NOMO-1 (cell line): ENCODE measurements around the gene FGF19.

Experiments used
- DNase-seq, 2 experiments: peaks; one replicate each; lab custom pipeline; 2025; ENCODE audit not compliant: unreplicated experiment in 2 of 2; lab: John Stamatoyannopoulos, UW

The FGF19 gene

DNA sequence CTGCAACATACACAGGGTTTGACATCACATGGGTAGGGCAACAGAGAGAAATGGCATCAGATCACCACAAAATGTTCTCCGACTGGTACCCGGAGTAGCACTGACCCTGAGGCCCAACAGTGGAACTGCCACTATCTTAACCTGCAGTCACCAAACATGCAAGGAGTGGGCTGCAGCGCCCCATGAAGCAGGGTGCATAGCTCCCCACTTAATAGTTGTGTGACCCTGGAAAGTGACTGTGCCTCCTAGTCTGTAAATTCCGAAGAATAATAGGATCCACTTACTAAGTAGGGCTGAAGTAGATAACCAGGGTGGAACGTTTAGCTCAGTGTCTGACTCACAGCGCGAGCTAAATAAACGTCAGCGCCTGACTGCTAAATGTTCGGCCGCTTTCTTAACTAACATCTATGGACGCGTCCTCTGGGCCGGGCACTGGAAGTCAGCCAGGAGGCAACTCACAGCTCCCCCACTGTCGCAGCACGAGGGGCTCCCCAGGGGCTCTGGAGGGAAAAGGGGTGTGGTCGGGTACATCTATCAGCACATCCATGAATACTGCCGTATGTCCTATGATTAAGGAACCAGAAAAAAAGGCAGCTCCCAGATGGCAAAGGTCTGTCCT lies 29.4 kb downstream of the FGF19 start:
- DNase-seq: peak in 1 of 2 experiments; percentile 22

DNA sequence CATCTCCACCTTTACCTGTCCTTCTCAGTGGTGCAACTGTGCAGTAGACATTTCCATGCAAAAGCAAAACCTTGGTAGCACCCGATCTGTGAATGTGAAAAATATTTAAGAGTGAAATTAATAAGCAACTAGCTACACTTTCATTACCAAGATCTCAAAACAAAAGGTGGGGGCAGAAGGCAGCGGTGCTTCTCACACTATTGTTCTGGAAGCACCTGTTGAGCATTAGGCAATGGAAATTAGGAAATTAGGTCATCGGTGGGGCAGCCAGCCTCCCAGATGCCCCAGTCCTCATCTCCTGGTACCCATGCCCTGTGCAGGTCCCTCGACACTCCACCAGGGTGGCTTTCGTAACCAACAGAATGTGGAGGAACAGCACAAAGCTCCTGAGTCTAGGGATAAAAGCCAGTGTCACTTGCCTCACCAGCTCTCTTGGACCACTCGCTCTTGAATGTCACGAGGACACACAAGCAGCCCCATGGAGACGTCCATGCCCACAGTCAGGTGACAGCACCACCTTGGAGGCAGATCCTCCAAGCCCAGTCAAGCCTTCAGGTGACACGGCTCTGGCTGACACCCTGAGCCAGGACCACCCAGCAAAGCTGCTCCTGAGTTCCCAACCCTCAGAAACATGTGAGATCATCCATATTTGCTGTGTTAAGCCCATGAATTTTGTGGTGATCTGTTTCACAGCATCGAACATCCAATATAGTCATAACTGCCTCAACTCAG lies 31.9 kb downstream of the FGF19 start:
- no peak for DNase-seq

DNA sequence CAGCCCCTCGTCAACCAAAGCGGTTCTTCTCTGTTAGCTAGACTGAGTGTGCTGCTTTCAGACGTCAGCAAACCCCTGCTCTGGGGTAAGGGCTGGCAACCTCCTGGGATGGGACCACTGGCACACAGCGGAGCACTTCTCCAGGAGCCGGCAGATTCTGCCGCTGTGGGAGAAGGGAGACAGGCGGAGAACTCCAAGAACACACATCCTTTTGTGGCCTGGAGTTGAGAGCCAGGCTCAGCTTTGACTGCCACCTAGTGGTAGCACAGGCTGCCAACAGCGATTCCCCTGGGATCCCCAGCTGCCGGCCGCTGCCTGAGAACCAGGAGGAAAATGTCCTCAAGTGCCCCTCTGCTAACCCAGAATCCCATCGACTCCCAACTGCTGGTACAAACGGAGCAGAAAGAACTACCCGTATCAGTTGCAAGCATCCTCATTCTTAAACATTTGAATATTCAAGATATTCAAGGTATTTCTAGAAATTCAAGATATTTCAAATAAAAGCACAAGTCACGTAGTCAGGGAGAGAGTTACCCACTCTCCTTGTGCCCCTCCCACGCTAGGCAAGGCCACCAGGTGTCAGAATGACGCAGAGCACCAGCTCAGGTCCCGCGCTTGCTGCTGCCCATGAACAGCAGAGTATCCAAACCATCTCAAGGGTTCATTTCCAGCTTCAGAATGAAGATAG lies 33.5 kb downstream of the FGF19 start:
- peak; percentile 12 to 30 for DNase-seq

DNA sequence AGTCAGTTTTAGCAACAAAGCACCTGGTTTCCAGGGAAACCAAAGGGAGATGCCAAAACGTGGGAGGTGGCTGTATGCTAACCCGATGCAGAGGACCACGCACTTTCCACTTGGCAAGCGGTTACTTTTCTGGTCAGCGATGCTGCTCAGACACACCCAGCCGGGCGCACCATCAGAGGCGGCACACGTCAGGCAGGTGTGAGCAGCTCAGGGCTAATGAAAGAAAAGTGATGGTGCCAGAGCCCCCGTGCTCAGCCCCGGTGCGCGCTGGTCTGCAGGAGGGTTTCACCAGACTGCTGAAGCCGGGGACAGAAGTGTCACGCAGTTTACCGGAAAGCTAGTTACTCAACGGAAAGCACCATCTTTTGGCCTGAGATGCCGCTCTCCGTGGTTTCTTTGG lies 34.3 kb downstream of the FGF19 start:
- DNase-seq: no peak

- DNase-seq: no peak
These were observed 35.9 kb downstream of the FGF19 start for GRCh38 chr11:69667619-69668604.

DNA sequence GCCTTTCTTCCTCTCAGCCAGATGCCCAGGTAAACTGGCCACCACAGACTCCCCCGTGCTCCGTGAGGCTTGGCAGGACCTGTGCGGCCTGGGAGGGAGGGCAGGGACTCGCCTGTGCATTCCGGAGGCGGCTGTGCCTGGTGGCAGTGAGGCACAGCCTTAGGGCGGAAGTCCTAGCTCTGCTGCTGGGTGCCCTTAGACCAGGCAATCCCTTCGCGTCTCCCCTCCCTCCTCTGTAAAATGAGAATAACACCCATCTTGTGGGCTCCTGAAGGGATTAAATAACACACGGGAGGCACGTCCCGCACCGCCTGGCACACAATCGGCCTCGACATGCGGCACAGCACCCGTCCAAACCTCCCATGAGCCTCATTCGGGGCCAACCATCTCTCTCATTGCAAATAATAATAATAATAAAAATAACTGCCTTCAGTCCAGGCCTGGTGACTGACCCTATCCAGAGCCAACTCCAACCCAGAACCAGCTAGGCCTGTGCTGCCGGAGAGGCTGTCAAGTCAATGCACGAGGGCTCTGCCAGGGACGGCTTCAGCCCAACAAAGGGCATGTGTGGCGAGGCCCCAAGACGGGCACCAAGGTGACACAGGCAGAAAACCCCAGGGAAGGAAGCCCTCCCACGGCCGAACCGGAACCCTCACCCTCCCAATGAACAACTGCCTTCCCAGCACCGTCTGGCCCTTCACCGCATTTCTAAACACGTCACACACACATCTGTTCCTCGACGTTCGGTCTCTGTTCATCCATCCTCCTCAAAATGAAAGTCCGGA lies 36.9 kb downstream of the FGF19 start:
- DNase-seq: no peak

GRCh38 chr11:69666261-69666660 lies 37.6 kb downstream of the FGF19 start:
- DNase-seq: no peak

GRCh38 chr11:69665669-69666068 lies 38.2 kb downstream of the FGF19 start:
- DNase-seq: no peak

DNA sequence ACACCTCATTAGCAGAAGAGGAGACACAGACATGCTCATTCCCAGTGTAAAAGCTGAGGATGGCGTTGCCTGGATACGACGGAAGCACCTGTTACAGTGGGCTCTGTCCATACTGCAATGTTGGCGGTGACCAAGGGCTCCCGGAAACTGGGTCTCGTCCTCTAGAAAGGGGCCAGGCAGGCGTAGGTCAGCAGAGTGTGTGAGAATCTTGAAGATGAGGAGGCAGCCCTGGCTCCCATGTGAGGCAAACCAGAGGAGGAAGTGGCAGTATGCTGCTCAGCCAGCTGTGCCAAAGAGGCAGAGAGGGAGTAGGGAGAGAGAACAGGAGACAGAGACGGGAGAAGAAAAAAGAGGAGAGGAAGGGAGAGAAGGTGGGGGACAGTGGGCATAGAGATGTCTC lies 38.9 kb downstream of the FGF19 start:
- no peak for DNase-seq

DNA sequence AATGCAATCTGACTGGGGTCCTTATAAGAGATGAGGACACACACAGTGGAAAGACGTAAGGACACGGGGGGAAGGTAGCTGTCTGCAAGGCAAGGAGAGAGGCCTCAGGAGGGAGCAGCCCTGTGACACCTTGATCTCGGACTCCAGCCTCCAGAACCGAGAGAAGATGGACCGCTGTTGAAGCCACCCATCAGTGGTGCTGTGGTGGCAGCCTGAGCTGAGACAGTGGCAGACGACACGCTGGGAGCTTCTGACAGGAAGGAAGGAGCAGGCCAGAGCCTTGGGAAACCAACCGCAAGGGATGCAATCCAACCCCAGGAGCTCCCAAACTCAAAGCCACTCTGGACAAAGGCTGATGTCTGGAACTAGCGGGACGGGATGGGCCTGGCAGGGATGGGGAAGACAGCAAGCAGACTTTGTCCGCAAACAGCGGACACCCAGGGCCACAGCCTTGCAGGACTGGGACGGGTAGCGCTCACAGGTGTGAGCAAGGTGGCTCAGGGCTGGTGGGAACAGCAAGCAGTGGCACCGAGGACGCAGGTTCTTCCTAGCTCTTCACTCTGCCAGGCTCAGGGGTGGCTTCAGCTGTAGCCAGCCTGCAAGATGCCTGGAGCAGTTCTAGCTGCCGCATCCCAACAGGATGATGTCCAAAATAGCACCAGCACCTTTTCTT lies 39.6 kb downstream of the FGF19 start:
- no peak for DNase-seq

DNA sequence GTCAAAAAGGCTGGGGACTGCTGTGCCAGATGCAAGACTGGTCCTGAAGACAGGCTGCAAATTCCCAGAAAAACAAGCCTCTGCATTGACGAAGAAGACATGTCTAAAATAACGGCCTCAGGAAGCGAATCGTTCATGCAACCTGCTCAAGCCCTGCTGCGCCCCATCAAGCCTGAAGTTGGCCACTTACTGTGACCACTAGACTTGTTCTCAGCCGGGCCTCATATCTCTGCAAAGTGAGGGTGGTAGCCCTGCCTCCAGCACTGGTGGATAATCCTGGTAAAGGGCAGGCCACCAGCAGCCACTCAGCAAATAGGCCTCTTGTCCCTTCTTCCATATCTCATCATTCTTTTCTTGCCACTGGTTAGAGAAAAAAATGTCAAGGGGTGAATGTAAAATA lies 40.5 kb downstream of the FGF19 start:
- no peak for DNase-seq

DNA sequence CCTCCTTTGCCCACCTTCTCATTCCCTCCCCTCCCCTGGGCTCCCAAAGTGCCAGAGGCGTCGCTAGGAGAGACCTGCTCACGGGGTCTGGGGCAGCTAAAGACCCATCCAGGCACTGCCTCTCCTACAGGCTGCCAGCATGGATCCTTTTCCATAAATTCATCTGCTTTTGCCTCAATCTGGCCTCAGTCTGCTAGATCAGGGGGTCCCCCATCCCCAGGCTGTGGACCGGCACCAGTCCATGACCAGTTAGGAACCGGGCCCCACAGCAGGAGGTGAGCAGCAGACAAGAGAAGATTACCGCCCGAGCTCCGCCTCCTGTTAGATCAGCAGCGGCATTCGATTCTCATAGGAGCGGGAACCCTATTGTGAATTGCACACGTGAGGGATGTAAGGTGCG lies 41.0 kb downstream of the FGF19 start:
- no peak for DNase-seq

- DNase-seq: no peak
These were observed 41.7 kb downstream of the FGF19 start for GRCh38 chr11:69662021-69662698.

GRCh38 chr11:69661413-69661715 lies 42.5 kb downstream of the FGF19 start:
- DNase-seq: no peak

DNA sequence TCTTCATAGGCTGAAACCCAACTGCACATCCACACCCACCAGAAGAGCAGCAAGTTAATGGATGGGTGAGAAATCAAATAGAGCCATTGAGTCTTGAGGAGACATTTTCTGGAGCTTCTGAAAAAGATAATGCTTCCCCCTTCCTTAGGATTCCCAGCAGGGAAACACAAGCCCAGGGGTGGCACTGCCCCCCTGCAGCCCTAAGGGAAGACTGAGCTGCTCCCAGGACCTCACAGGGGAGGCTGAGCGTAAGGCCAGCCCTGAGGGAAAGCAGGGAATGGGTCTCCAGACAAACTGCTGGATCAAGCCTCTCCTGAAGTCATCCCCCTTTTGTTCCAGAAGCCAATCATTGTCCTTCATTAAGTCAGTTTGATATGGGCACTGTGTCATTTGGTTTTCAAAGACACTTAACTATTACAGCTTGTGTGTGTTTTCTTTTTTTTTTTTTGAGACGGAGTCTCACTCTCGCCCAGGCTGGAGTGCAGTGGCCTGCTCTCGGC lies 43.8 kb downstream of the FGF19 start:
- no peak for DNase-seq

DNA sequence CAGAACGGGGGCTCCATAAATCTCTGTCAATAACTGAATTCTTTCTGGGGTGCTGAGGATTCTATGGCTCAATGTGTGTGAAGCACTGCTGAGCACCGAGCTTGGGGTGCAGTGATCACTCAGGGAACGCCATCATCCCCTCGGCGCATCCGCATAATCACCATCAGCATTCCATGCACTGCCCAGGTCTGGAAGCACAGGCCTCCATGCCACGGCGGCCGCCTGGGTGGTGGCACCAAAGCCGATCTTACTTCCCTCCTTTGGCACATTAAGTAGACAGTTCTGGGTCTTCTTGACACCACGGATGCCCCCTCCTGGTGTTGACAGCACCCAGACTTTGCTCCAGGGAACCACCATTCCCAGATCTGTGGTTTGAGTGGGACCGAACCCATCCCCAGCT lies 44.2 kb downstream of the FGF19 start:
- no peak for DNase-seq

- DNase-seq: no peak
These were observed 45.0 kb downstream of the FGF19 start for GRCh38 chr11:69658626-69659450.
